Inflammatory macrophage (primary cell): ENCODE results near the gene DNAH14.
"Not testable (repeated sequence)": the region's sequence is repeated elsewhere in the genome, so short reads cannot be mapped to it uniquely, and the experiment has no call there.

Source experiments
- DNase-seq, 2 donors: peaks; one replicate each; pipeline ENCODE4 v3.0.0-alpha.2; 2020 to 2022

DNAH14 gene

DNA sequence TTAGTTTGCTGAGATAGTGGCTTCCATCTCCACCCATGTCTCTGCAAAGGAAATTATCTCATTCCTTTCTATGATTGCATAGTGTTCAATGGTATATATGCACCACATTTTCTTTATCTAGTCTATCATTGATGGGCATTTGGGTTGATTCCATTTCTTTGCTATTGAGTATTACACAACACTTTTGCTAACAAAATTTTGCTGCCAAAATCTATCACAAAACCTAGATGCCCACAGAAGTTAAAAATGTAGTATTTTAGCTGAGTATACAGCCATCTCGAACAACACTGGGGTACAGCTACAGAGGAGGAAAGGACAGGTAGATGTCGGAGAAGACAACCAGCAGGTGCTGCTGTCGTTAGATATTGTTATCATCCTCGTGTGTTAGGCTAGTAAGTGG, 430.6 kb downstream of the DNAH14 start:
- no peak for DNase-seq

DNA sequence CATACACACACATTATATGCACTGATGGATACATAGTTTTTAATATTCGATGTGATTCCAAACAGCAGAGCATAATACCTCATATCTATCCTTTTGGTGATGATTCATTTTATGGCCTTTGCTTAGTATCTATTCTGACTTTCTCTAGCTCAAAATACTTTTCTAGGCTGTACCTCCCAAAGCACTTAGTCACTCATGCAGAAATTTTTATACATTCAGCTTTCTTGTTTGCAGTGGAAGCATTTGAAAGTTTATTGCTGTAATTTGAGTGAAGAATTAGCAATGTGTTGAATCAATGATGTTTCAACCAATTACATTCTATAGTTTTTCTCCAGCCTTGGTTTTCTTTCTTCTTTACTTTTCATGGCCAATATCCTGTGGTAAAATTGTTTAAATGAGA, 431.7 kb downstream of the DNAH14 start:
- DNase-seq: no peak

DNA sequence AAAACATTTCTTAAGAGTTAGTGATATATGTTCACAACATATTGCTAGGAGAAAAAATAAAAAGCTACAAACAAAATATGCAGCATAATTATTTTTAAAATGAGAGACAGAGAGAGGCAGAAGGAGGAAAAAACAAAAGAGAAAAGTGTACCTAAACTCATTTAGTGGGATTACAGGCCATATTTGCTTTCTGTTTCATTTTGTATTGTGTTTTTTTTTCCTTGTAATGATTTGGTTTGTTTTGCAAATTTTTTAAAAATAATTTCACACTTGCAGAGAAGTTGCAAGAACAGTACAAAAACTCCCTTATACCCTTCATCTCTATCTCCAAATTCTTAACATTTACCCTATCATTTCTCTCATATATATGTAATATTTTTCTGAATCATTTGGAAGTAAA, 433.3 kb downstream of the DNAH14 start:
- DNase-seq: no peak

DNA sequence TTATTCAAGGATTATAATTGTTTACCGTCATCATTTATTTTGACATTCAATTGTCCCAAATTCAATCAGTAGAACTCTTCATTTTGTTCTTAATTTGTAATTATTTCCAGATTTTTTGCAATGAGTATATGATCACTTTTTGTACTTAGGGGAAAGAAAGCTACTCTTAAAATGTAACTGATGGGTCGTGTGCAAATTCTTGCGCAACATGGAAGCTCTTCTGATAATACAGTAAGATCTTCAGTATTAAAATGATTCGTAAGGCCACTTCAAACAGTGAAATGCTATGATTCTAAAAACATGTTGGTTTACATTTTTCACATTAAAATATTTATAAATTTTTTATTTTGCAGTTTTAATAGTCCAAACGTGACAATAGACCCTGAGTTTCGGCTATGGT, 435.0 kb downstream of the DNAH14 start:
- DNase-seq: no peak

DNA sequence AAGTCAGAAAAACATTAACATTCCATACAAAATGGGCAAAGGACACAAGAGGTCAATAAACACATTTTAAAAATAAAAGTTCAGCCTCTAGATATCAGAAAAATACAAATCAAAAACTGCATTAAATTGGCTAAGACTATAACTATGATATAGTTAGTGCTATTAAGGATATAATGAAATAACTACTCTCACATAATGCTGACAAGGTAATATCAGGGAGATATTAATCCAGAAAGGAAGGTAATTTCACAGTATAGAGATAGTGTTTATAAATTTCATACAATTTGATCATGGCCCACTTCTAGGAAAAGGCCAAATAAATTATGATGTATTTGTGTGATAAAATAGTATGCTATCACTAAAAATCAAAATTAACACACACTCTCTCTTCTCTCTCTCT, 436.5 kb downstream of the DNAH14 start:
- DNase-seq: no peak

DNA sequence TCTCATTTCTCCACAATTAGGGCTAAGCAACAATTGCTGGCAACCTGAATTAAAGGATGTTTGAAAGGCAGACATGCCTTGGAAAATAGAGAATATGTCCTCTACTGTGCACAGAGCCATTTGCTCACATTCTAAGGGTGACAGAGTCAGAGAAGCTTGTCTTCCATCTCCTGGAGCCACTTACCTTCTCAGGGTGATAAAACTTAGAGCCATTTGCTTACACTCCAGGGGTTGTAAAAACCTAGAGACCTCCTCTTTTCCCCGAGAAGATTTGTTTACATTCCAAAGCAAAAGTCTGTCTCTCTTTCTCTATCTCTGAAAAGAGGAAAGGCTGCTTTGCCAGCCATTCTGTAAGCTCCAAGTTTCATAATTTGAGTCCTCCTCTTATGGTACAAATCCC, 437.1 kb downstream of the DNAH14 start:
- no peak for DNase-seq

DNA sequence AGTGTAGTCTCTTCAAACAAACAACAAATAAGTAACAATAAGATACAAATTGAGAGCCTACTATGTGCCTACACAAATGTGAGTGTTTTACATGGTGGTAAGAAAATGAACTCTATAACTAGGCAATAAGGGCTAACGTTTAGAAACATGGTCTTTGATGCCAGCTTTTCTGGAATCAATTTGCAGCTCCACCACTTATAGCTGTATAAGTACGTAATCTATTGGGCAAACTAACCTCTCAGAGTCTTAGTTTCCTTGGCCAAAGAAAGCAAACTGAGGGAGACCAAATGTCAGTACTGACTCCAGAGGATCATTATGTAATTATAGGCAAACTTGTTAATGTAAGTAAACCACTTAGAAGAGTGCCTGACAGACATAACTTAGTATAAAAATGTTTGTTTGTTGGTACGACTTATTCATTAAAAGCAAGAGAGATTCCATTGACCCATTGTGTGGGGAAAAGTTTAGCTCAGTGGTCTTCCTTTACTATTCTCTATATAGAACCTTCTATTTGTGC, 438.6 kb downstream of the DNAH14 start:
- no peak for DNase-seq

DNA sequence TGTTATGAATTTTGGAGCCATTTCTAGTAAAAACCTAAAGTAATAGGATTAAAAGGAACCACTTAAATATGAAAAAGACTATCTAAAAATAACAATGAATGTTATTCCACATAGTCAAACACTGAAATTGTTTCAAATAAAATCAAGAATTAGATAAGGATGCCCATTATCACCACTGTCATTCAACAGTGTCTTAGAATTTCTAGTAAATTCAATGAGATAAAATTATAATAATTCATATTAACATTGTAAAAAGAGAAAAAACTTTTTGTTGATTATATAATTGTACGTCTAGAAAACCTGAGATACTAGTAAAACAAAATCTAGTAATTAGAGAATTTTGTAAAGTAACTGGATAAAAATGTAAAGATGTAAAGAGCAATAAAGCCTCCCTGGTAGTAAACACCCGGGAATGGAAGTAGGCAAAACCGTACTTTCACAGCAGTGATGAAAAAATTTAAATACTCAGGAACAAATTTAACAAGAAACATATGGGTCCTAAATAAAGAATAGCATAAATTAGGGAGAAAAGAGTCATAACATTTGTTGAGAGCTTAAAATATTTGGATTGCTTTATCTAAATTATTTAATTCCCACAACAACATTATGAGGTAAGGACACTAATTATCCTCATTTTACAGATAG, 442.0 kb downstream of the DNAH14 start:
- no peak for DNase-seq

DNA sequence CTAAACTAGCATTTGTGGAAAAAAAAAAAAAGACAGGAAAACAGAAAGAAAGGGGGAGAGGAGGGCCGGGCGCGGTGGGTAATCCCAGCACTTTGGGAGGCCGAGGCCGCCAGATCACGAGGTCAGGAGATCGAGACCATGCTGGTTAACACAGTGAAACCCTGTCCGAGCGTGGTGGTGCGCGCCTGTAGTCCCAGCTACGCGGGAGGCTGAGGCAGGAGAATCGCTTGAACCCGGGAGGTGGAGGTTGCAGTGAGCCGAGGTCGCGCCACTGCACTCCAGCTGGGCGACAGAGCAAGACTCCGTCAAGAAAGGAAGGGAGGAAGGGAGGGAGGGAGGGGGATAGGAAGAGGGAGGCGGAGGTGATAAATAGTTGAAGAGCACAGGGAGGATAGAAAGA, 443.7 kb downstream of the DNAH14 start:
- no peak for DNase-seq

DNA sequence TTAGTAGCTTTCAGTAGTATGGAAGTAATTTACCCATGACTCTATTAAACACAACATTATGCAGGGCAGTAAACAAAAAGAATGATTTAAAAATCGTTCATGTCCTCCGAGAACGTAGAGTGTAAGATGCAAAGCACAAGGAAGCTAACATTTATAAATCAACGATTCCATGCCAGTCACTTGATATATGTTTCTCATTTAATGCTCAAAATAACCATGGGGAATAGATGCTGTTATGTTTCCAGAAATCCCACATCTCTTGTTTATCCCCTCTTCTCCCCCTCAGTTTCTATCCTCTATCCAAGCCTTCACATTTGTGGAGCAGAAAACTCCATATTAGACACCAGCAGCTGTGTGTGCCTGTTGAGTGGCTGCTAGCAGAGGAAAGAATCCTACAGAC, 445.5 kb downstream of the DNAH14 start:
- DNase-seq: no peak

DNA sequence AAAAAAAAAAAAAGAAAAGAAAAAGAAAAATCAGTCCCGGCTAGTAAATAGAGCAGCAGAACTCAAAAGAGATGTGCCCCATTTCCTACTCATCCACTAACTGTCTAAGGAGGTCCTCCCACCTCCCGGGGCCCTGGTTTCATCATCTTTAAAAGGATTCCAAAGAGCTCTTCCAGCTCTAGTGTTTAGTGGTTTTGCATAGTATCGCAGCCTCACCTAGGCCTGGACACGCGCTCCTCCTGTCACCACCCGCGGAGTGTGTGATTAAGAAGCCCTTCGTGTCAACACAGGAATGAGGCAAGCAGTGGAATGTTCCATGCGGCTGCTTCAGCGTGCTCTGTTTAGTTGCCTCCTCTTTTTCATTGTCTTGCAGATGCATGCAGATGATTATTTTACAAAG, 449.4 kb downstream of the DNAH14 start:
- DNase-seq: no peak

DNA sequence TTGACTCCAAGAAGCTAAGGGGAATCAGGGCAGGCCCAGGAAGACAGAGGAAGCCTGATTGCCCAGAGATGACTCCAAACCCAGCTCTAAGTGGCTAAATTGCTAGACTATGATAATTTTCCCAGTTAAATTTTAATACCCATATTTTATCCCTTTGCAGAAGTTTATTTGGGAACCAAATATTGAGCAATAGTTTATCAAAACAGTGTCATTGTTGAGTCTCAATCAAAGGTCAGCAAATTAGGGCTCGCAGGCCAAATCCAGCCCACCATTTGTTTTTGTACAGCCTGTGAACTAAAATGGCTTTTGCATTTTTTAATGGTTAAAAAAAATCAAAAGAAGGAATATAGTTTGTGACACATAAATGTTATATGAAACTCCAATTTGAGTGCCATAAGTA, 451.2 kb downstream of the DNAH14 start:
- DNase-seq: no peak

DNA sequence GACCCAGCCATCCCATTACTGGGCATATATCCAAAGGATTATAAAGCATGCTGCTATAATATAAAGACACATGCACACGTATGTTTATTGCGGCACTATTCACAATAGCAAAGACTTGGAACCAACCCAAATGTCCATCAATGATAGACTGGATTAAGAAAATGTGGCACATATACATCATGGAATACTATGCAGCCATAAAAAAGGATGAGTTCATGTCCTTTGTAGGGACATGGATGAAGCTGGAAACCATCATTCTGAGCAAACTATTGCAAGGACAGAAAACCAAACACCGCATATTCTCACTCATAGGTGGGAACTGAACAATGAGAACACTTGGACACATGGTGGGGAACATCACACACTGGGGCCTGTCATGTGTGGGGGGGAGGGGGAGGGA, 457.4 kb downstream of the DNAH14 start:
- not testable (repeated sequence) for DNase-seq

DNA sequence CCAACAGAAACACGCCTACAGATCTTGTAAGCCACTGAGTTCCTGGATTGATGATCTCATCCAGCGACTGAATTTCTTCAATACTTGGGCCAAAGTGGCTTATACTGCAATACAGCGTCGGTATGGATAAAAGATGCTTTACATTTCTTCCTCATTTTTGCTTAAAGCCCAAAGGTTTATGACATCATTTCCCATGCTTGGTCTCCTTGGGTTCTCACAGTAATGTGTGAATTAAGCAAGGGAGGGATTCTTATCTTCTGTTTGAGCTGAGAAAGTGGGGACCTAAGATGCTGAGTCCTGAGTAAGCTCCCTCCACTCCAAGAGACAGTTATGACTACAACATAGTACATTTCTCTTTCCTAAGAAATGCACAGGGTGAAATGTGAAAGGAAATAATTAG, 458.9 kb downstream of the DNAH14 start:
- peak in 1 of 2 donors; percentile 25 for DNase-seq

DNA sequence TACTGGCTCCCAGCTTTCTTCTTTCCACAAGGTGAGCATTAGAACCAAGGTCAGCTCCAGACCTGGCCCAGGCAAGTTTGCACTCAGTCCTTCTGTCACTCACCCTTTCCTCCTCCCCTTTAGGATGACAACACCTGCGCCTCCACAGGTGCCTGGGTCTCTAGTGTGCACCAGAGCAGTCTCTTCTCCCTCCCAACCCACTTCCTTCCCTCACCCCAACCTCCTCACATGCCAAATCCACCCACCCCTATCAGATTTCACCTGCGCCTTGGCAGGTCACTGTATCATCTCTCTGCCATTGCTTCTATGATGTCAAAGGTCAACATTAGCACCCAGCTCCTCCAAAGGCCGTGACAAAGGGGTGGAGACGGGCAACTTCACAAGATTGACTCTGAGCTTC, 460.4 kb downstream of the DNAH14 start:
- DNase-seq: no peak

DNA sequence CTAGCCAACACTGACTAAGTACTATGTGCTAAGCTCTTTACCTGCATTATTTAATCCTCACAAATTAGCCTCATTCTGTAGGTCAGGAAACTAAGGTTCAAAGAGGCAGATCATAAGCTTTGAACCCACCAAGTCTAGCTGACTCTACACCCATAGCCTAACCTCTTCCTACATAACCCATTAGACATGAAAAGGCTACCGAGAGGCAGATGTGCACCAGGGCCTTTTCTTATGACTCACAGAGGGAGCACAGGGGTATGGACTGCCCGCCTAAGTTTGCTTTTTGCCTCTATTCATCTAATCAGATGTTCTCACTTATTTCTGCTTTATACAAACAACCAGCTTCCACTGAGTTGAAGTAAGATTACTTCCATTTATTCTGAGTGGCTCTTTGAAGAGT, 466.9 kb downstream of the DNAH14 start:
- DNase-seq: no peak

DNA sequence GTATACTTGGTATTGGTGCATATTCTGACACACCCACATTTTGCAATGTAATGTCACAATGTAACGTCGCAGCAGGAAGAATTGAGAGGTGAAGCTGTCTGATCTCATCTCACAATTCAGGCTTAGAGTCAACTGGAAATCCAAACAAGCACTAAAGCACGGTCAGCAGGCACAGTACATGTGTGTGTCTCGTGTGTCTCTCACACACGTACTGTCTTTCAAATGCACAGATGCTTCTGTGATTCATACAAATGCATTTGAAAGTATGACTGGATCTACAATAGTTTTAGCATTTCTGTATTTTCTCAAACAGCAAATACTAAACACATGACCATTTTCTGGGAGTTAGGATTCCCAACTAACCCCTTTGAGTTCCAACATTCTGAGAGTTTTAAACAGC, 471.5 kb downstream of the DNAH14 start:
- no peak for DNase-seq

DNA sequence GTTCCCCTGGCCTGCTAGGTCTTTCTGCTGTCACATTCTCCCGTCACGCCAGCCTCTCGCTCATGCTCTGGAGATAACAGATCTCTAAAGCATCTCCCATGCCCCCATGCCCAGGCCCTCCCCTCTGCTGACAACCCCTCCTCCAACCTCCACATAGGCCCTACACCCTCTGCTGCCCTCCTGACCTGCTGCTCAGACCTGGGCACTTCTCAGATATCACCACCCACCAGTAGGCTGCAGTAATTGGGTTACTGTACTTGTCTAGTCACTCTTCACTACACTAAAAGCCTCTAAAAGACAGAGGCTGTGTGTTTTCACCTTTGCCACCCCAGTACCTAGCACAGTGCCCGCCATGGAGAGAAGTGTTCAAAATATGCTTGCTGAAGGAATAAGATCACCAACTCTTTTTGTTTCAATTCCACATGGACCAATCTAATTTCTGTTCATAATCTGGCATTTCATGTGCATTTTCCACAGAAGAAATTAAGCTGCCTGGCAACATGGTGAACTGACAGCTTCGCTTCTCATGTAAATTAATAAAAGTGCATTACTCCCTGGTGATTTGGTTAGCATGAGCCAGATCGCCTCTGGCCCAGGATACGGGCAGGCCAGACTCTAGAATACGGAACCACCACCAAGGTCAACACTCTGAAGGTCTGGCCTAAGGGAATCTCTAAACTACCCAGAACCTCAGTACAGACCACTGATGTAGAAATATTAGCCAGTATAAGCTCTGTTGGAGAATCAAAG, 477.7 kb downstream of the DNAH14 start:
- DNase-seq: no peak

DNA sequence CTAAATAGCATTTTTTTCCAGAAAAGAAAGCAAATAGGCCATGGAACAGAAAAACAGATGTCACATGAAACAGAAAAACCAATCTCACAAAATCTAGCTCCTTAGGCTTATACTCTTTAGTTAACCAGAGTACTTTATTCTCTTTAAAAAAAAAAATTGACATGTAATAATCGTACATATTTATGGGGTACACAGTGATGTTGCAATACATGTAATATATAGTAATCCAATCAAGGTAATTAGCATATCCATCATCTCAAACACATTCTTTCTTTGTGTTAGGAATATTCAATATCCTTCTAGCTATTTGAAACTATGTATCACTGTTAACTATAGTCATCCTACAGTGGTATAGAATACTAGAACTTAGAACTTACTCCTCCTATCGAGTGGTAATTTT, 478.3 kb downstream of the DNAH14 start:
- no peak for DNase-seq

DNA sequence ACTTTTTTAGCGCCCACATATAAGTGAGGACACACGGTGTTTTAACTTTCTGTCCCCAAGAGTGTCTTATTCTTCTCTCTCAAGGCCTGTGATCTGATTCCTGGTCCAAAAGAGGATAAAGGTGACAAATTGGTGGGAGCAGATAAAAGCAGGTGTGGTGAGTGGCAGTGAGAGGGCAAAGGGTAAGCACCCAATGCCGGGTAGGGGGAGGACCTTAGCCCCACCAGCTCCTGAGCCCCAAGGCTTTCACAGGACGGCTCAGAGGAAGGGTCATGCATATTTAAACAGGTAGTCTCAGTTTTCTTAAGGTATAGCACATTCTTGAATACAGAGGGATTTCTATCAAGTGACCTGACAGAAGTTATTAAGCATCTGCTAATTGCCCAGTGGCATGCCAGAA, 478.8 kb downstream of the DNAH14 start:
- no peak for DNase-seq

DNA sequence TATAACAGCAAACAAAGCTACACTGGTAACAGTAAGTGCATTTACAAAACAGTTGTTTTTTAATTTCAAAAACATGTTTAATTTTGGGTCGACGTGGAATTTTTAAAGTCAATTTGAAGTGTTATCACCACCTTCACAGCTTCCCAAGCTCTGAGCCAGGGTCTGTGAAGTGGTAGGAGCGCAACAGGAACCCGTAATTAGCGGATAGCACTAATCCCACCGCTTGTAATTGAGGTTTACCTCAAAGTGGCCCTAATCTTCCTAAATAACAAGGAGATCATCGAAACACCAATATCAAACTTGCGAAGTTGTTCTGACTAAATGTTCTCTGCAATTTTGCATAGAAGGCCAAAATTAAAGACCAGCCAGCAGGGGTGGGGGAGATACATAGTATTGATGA, 479.6 kb downstream of the DNAH14 start:
- DNase-seq: no peak

DNA sequence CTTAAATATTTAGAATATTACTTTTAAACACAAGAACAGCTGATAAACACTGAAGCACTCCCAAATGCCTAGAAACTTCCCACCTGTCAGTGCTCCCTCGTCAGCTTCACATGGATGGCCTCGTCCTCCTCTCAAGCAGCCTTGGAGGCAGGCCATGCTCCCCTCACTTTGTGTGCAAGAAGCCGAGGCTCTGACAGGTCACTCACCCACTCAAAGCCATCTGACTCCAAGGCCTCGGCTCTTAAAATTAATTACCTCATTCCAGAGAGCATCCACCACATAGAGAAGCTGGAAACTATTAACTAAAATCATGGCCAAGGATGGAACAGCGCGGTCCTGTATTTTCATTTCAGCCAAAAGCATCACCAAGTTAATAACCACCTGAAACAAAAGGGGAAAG, 480.6 kb downstream of the DNAH14 start:
- DNase-seq: no peak

DNA sequence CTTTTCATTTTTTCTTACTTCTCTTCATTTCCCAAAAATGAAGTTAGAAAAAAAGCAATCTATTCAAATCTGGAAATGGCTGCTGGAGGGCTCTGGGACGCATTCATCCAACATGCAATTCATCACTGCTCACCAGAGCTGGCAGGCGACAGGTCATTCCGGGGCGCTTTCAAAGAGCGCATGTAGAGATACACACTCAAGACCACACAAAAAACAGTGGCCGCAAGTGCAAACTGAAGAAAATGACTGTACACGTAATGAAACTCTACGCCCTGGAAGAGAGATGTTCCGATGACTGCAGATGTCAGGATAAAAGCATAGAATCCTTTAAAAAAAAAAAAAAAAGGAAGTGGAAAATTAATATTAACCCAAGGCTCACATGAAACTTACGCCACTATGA, 482.8 kb downstream of the DNAH14 start:
- DNase-seq: no peak

DNA sequence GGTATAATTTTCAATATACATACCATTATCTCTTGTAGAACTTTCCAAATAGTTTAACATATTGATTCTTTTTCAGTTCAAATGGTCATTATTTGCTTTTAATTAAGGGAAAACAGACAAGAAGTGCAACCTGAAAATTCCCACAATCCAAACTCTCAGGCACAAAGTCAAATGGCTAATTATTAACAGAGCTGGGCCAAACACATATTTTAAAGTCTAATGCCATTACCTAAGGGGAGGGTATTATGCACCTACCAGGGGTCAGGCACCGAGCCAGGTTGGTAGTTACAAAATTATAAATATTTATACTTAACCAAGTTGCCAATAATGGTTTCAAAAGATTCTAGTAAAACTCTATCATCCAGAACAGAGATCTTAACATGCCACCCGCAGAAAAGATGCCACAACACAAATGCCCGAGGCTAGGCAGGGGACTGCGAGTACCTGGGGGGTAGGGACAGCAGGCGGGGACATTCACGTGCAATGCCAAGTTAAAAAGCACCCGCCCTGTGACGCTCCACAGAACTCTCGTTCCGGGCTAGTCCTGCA, 483.4 kb downstream of the DNAH14 start:
- DNase-seq: no peak
